Activated CD4-positive, CD25-positive, alpha-beta regulatory T cell treated with anti-CD3 and anti-CD28 coated beads, Interleukin-2, amount 50 U/mL, for 16 hours (primary cell): ENCODE measurements around the gene ZRANB1.

Experiments used
- DNase-seq: peaks from one replicate; pipeline ENCODE4 v3.0.0-alpha.2; 2020; ENCODE audit warnings: low read depth, low spot score

Gene ZRANB1

GRCh38 chr10:125034675-125035074 lies 92.8 kb downstream of the ZRANB1 start:
- DNase-seq = no peak

GRCh38 chr10:125035136-125035535 lies 93.2 kb downstream of the ZRANB1 start:
- DNase-seq = no peak

GRCh38 chr10:125035588-125036295 lies 93.8 kb downstream of the ZRANB1 start:
- DNase-seq = no peak

GRCh38 chr10:125037145-125037877 lies 95.4 kb downstream of the ZRANB1 start:
- DNase-seq = no peak
